Activated B cell treated with CpG ODN at 0.5 μM for 24 hours (primary cell): ENCODE data around the gene CTAGE9. TPM values are rescaled to one million over a fixed set of nuclear protein-coding genes. Genes with fewer than 3 reads are reported as not detected.

Experiments used
- ATAC-seq: fragments of 200-7000 bp; cut with Tn5 transposase; one replicate; pipeline ENCODE4 v1.10.0; 2021; ENCODE audit warnings: low read depth, mild to moderate bottlenecking, moderate library complexity
- CTCF ChIA-PET: fragments of 350-600 bp; sonication (Branson Sonifier 250); formaldehyde crosslinking; loops from one replicate; lab custom pipeline; 2021; ENCODE audit warnings: antibody characterized with exemption; lab: Charles Lee
- POLR2A ChIA-PET: fragments of 350-600 bp; sonication (Branson Sonifier 250); formaldehyde crosslinking; loops from one replicate; lab custom pipeline; 2021; ENCODE audit warnings: antibody characterized with exemption; lab: Charles Lee
- DNase-seq: peaks from one replicate; pipeline ENCODE4 v3.0.0; 2022
- H3K27ac Mint-ChIP-seq: one replicate; pipeline ENCODE4 v1.8.0; 2020; ENCODE audit warnings: mixed read lengths
- H3K27me3 Mint-ChIP-seq: one replicate; pipeline ENCODE4 v1.8.0; 2021; ENCODE audit warnings: mixed read lengths
- H3K36me3 Mint-ChIP-seq: one replicate; pipeline ENCODE4 v1.8.0; 2021; ENCODE audit warnings: low read depth, mixed read lengths
- H3K4me1 Mint-ChIP-seq: one replicate; pipeline ENCODE4 v1.8.0; 2021; ENCODE audit warnings: mixed read lengths
- H3K4me3 Mint-ChIP-seq: one replicate; pipeline ENCODE4 v1.8.0; 2020; ENCODE audit warnings: mild to moderate bottlenecking, mixed read lengths
- H3K9me3 Mint-ChIP-seq: one replicate; pipeline ENCODE4 v1.8.0; 2020; ENCODE audit warnings: mixed read lengths
- intact Hi-C: fragments of 100-400 bp; cut with micrococcal nuclease; formaldehyde crosslinking; loops from one replicate; pipeline ENCODE4 v1.15.1; 2024
- total RNA-seq: library from RNA; stranded (reverse); gene quantifications from 2 replicates; pipeline ENCODE4 v1.2.3, GENCODE V29; 2022
- TF ChIP-seq, protein P1 (sequence below): fragments of 200-600 bp; IDR thresholded peaks from one replicate; pipeline ENCODE4 v1.8.0; 2022; ENCODE audit warnings: antibody characterized with exemption, mild to moderate bottlenecking

The CTAGE9 gene
- total RNA-seq, 1 donor from 2014 or later: not detected

- Mint-ChIP-seq H3K27ac (peak overlapping the region; percentile 59), H3K9me3 (no peaks in the 10 kb centered on the region), H3K4me1 (peaks cover 87% of the 10 kb centered on the region), H3K4me3 (no peak overlapping the region), H3K36me3 (no peaks in the 10 kb centered on the region), H3K27me3 (no peaks in the 10 kb centered on the region)
- POLR2A ChIA-PET: no interaction called here
- CTCF ChIA-PET: interaction anchor here (1.5 kb wide), 1 partner anchor 58 kb away, joined by 6 read pairs; no protein-coding TSS in a partner anchor
- ATAC-seq: no peak
- DNase-seq: no peak
- TF ChIP-seq, protein P1, sequence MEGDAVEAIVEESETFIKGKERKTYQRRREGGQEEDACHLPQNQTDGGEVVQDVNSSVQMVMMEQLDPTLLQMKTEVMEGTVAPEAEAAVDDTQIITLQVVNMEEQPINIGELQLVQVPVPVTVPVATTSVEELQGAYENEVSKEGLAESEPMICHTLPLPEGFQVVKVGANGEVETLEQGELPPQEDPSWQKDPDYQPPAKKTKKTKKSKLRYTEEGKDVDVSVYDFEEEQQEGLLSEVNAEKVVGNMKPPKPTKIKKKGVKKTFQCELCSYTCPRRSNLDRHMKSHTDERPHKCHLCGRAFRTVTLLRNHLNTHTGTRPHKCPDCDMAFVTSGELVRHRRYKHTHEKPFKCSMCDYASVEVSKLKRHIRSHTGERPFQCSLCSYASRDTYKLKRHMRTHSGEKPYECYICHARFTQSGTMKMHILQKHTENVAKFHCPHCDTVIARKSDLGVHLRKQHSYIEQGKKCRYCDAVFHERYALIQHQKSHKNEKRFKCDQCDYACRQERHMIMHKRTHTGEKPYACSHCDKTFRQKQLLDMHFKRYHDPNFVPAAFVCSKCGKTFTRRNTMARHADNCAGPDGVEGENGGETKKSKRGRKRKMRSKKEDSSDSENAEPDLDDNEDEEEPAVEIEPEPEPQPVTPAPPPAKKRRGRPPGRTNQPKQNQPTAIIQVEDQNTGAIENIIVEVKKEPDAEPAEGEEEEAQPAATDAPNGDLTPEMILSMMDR: no peak
- intact Hi-C loops: loop anchor here (5.0 to 10.0 kb wide), 7 partner anchors 445 to 1125 kb away; partner anchors contain the start of genes AKAP7, EPB41L2 and RPS12
These were observed 23.8 kb downstream of the CTAGE9 start for GRCh38 chr6:131687022-131687421.

GRCh38 chr6:131685266-131685780 lies 25.5 kb downstream of the CTAGE9 start:
- Mint-ChIP-seq H3K27me3 (no peaks in the 10 kb centered on the region), H3K4me3 (peak overlapping the region; percentile 32), H3K27ac (peak overlapping the region; percentile 53), H3K9me3 (no peaks in the 10 kb centered on the region), H3K4me1 (peaks cover 70% of the 10 kb centered on the region), H3K36me3 (no peaks in the 10 kb centered on the region)
- ATAC-seq (peak; percentile 68), DNase-seq (no peak)
- CTCF ChIA-PET: interaction anchor here (1.9 kb wide), 2 partner anchors 10 to 57 kb away, joined by 6 to 14 read pairs; partner anchors contain the start of gene MED23
- POLR2A ChIA-PET: interaction anchor here (0.5 to 1.2 kb wide), 5 partner anchors 9 to 448 kb away, joined by 3 to 7 read pairs (median 3); partner anchors contain the start of gene MED23
- intact Hi-C loops: loop anchor here (5.0 to 10.0 kb wide), 7 partner anchors 447 to 1127 kb away; partner anchors contain the start of genes AKAP7, EPB41L2 and RPS12
- TF ChIP-seq, protein P1: no peak

DNA sequence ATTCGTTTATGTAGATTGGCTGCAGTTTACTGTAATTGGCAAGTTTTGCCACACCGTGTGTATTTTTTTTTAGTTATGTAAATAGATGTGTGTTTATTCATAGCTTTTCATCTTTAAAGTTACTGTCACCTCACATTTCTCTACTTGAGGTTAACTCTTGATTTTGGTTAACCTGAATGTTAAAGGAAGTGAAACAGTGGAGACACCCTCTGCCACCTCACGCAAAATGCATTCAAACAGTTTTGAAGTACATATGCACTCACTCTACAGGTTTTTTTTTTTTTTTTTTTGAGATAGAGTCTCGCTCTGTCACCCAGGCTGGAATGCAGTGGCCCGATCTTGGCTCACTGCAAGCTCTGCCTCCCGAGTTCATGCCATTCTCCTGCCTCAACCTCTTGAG lies 27.3 kb downstream of the CTAGE9 start:
- intact Hi-C loops: loop anchor here (1.0 to 10.0 kb wide), 4 partner anchors 9 to 829 kb away; partner anchors contain the start of genes EPB41L2, MED23 and STX7
- DNase-seq (no peak), ATAC-seq (peak; percentile 67)
- peak overlapping the region; percentile 86 for H3K27ac Mint-ChIP-seq
- TF ChIP-seq, protein P1: no peak
- no peaks in the 10 kb centered on the region for H3K36me3 Mint-ChIP-seq
- no peaks in the 10 kb centered on the region for H3K9me3 Mint-ChIP-seq
- no peaks in the 10 kb centered on the region for H3K27me3 Mint-ChIP-seq
- peak overlapping the region; percentile 69 for H3K4me3 Mint-ChIP-seq
- CTCF ChIA-PET: no interaction called here
- peaks cover 60% of the 10 kb centered on the region for H3K4me1 Mint-ChIP-seq
- POLR2A ChIA-PET: interaction anchor here (0.7 to 0.8 kb wide), 9 partner anchors 37 to 1131 kb away, joined by 3 to 8 read pairs (median 5); partner anchors contain the start of genes RPS12 and STX7

GRCh38 chr6:131682442-131682841 lies 28.4 kb downstream of the CTAGE9 start:
- Mint-ChIP-seq H3K36me3 (no peaks in the 10 kb centered on the region), H3K27me3 (no peaks in the 10 kb centered on the region), H3K4me1 (peaks cover 51% of the 10 kb centered on the region), H3K27ac (no peak overlapping the region), H3K4me3 (no peak overlapping the region), H3K9me3 (no peaks in the 10 kb centered on the region)
- POLR2A ChIA-PET: no interaction called here
- TF ChIP-seq, protein P1: no peak
- DNase-seq (no peak), ATAC-seq (no peak)
- CTCF ChIA-PET: no interaction called here
- intact Hi-C loops: loop anchor here (2.0 to 10.0 kb wide), 2 partner anchors 618 to 830 kb away; partner anchors contain the start of genes EPB41L2 and STX7

- DNase-seq (no peak), ATAC-seq (no peak)
- Mint-ChIP-seq H3K9me3 (no peaks in the 10 kb centered on the region), H3K27ac (no peak overlapping the region), H3K27me3 (no peaks in the 10 kb centered on the region), H3K36me3 (no peaks in the 10 kb centered on the region), H3K4me1 (peaks cover 43% of the 10 kb centered on the region), H3K4me3 (no peak overlapping the region)
- intact Hi-C loops: loop anchor here (10.0 kb wide), 1 partner anchor 617 kb away; the partner anchor contains the start of gene EPB41L2
- TF ChIP-seq, protein P1: no peak
- POLR2A ChIA-PET: no interaction called here
- CTCF ChIA-PET: no interaction called here
These were observed 29.2 kb downstream of the CTAGE9 start for GRCh38 chr6:131681585-131681984.
